Right atrium auricular region (tissue), 2 donors: ENCODE results near the gene PXDN. TPM values are rescaled to one million over a fixed set of nuclear protein-coding genes. Genes with fewer than 3 reads are reported as not detected.

Source experiments
- DNase-seq: peaks from one replicate; pipeline ENCODE4 v3.0.0-alpha.2; 2019; ENCODE audit warnings: low spot score
- H3K27ac ChIP-seq, 2 donors: fragments of 200-600 bp; sonication (generic); 1 replicate in 1 of 2; 2 replicates in 1 of 2; pipeline ENCODE4 v1.5.1; 2016 to 2019
- H3K27me3 ChIP-seq, 2 donors: fragments of 200-600 bp; sonication (generic); one replicate each; pipeline versions ENCODE4 v1.5.1 to v1.6.0; 2017 to 2019
- H3K36me3 ChIP-seq: fragments of 200-600 bp; sonication (generic); one replicate; pipeline ENCODE4 v1.5.1; 2016
- H3K4me1 ChIP-seq, 2 donors: fragments of 200-600 bp; sonication (generic); one replicate each; pipeline versions ENCODE4 v1.5.1 to v1.6.0; 2017 to 2019
- H3K4me3 ChIP-seq, 2 donors: fragments of 200-600 bp; sonication (generic); 1 replicate in 1 of 2; 2 replicates in 1 of 2; pipeline ENCODE4 v1.5.1; 2017 to 2019; ENCODE audit warnings: mild to moderate bottlenecking in 1 of 2, moderate library complexity in 1 of 2
- H3K9me3 ChIP-seq, 2 donors: fragments of 200-600 bp; sonication (generic); one replicate each; pipeline ENCODE4 v1.5.1; 2019
- CTCF ChIP-seq, 2 donors: fragments of 200-600 bp; sonication (generic); IDR thresholded peaks; one replicate each; pipeline ENCODE4 v1.5.1; 2019; ENCODE audit warnings: antibody characterized with exemption in 2 of 2
- total RNA-seq, 2 donors: library from RNA; depleted of rRNA; stranded (reverse); fragments of >200 nt; gene quantifications; one replicate each; pipeline ENCODE4 v1.1.0, GENCODE V29; 2016

The PXDN gene
- total RNA-seq, 2 donors from 2014 or later, result 25.4 to 26.9 TPM

- Histone ChIP-seq H3K36me3 (no peaks in the 10 kb centered on the region), H3K27me3 (no peaks in the 10 kb centered on the region), H3K4me3 (no peak overlapping the region), H3K4me1 (no peaks in the 10 kb centered on the region), H3K9me3 (no peaks in the 10 kb centered on the region), H3K27ac (no peak overlapping the region)
- TF ChIP-seq CTCF (IDR thresholded peaks at IDR 0.05), result no peak
- no peak for DNase-seq
These were observed 34.3 kb upstream of the PXDN start for GRCh38 chr2:1778566-1778965.

- H3K4me3 ChIP-seq, result no peak overlapping the region
- H3K27ac ChIP-seq, result no peak overlapping the region
- H3K9me3 ChIP-seq, result no peaks in the 10 kb centered on the region
- no peaks in the 10 kb centered on the region for H3K27me3 ChIP-seq
- no peaks in the 10 kb centered on the region for H3K36me3 ChIP-seq
- TF ChIP-seq CTCF (IDR thresholded peaks at IDR 0.05), result no peak
- no peak for DNase-seq
- no peaks in the 10 kb centered on the region for H3K4me1 ChIP-seq
These were observed 33.5 kb upstream of the PXDN start for GRCh38 chr2:1777781-1778180.

GRCh38 chr2:1777156-1777555, 32.8 kb upstream of the PXDN start:
- H3K4me1 ChIP-seq, result no peaks in the 10 kb centered on the region
- no peaks in the 10 kb centered on the region for H3K36me3 ChIP-seq
- H3K4me3 ChIP-seq, result no peak overlapping the region
- TF ChIP-seq CTCF (IDR thresholded peaks at IDR 0.05), result no peak
- H3K27ac ChIP-seq, result no peak overlapping the region
- H3K9me3 ChIP-seq, result no peaks in the 10 kb centered on the region
- no peak for DNase-seq
- H3K27me3 ChIP-seq, result no peaks in the 10 kb centered on the region

- Histone ChIP-seq H3K4me3 (no peak overlapping the region), H3K36me3 (no peaks in the 10 kb centered on the region), H3K4me1 (no peaks in the 10 kb centered on the region), H3K9me3 (no peaks in the 10 kb centered on the region), H3K27me3 (no peaks in the 10 kb centered on the region), H3K27ac (no peak overlapping the region)
- DNase-seq, result no peak
- no peak for TF ChIP-seq CTCF (IDR thresholded peaks at IDR 0.05)
These were observed 31.3 kb upstream of the PXDN start for GRCh38 chr2:1775511-1776035.

- Histone ChIP-seq H3K4me3 (no peak overlapping the region), H3K4me1 (no peaks in the 10 kb centered on the region), H3K27ac (no peak overlapping the region), H3K9me3 (no peaks in the 10 kb centered on the region), H3K36me3 (no peaks in the 10 kb centered on the region), H3K27me3 (no peaks in the 10 kb centered on the region)
- DNase-seq, result no peak
- TF ChIP-seq CTCF (IDR thresholded peaks at IDR 0.05), result no peak
These were observed 30.6 kb upstream of the PXDN start for GRCh38 chr2:1774929-1775328.

- TF ChIP-seq CTCF (IDR thresholded peaks at IDR 0.05), result no peak
- no peaks in the 10 kb centered on the region for H3K36me3 ChIP-seq
These were observed 29.6 kb upstream of the PXDN start for GRCh38 chr2:1773883-1774282.

More at GRCh38 chr2:1773883-1774282, 29.6 kb upstream of the PXDN start:
- Histone ChIP-seq H3K27ac (no peak overlapping the region), H3K4me1 (no peaks in the 10 kb centered on the region), H3K4me3 (no peak overlapping the region), H3K27me3 (no peaks in the 10 kb centered on the region), H3K9me3 (no peaks in the 10 kb centered on the region)
- no peak for DNase-seq
